A549 (cell line): ENCODE data around the gene FKTN.

Experiments
- CHD4 ChIP-seq: fragments of 200-600 bp; sonication (generic); IDR thresholded peaks from 2 replicates; pipeline ENCODE4 v1.6.1; 2016; ENCODE audit warnings: antibody characterized with exemption, mild to moderate bottlenecking, borderline replicate concordance
- KDM1A ChIP-seq: fragments of 200-600 bp; sonication (generic); IDR thresholded peaks from 2 replicates; pipeline ENCODE4 v1.6.1; 2016; ENCODE audit warnings: low read depth, mild to moderate bottlenecking
- KDM5A ChIP-seq: fragments of 200-600 bp; sonication (generic); IDR thresholded peaks from 2 replicates; pipeline ENCODE4 v1.6.1; 2016; ENCODE audit warnings: antibody characterized with exemption, mild to moderate bottlenecking
- MAFK ChIP-seq: fragments of 450-650 bp; IDR thresholded peaks from 2 replicates; pipeline ENCODE4 v1.6.1; 2014; ENCODE audit not compliant: partially characterized antibody
- NFE2L2 ChIP-seq: fragments of 150-350 bp; conservative IDR thresholded peaks from 2 replicates; pipeline ENCODE4 v1.6.1; 2014; ENCODE audit warnings: low read length
- NR3C1 ChIP-seq: fragments of >200 bp; sonication (Bioruptor Twin); formaldehyde crosslinking; IDR thresholded peaks from 3 replicates; pipeline ENCODE4 v1.6.1; 2017
- POLR2A ChIP-seq: IDR thresholded peaks from 2 replicates; pipeline ENCODE4 v1.6.1; 2012; ENCODE audit warnings: mild to moderate bottlenecking, low read length
- RCOR1 ChIP-seq: fragments of 150-350 bp; IDR thresholded peaks from 2 replicates; pipeline ENCODE4 v1.6.1; 2014; ENCODE audit warnings: antibody characterized with exemption, low read length, low read depth
- RFX5 ChIP-seq: fragments of 450-650 bp; IDR thresholded peaks from 2 replicates; pipeline ENCODE4 v1.7.1; 2014; ENCODE audit warnings: antibody characterized with exemption, mild to moderate bottlenecking, moderate library complexity
- TP53 ChIP-seq: fragments of 250-450 bp; sonication (Bioruptor Pico); IDR thresholded peaks from 2 replicates; pipeline ENCODE4 v1.5.0; 2021; ENCODE audit warnings: mild to moderate bottlenecking, moderate library complexity
- TF ChIP-seq, protein P1 (sequence below): fragments of >200 bp; sonication (Bioruptor Twin); formaldehyde crosslinking; IDR thresholded peaks from 3 replicates; pipeline ENCODE4 v1.5.1; 2016
- TF ChIP-seq, protein P2 (sequence below): IDR thresholded peaks from 2 replicates; pipeline ENCODE4 v1.6.1; 2012
- TF ChIP-seq, protein P3 (sequence below): fragments of 200-600 bp; sonication (generic); IDR thresholded peaks from 2 replicates; pipeline ENCODE4 v1.6.1; 2016; ENCODE audit warnings: antibody characterized with exemption, mild to moderate bottlenecking, moderate library complexity

DNA sequence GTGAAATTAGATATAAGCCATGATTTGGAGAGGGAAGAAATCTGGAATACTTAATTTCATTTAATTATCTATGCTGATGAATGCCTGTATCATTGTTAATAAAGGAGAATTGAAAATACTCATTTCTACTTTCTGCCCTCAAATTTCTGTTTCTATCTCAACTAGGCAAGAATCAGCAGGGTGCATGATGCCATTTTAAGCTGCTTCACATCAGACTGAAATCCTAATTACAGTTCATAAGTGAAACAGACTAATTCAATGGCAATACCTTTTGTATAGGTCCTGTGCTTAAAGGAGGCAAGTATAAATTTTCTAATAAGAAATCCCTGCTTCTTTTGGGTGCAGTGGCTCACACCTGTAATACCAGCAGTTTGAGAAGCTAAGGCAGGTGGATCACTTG is 82.0 kb downstream of the FKTN start:
- no peak for TF ChIP-seq CHD4
- no peak for TF ChIP-seq RFX5
- no peak for TF ChIP-seq POLR2A
- TF ChIP-seq, protein P1, sequence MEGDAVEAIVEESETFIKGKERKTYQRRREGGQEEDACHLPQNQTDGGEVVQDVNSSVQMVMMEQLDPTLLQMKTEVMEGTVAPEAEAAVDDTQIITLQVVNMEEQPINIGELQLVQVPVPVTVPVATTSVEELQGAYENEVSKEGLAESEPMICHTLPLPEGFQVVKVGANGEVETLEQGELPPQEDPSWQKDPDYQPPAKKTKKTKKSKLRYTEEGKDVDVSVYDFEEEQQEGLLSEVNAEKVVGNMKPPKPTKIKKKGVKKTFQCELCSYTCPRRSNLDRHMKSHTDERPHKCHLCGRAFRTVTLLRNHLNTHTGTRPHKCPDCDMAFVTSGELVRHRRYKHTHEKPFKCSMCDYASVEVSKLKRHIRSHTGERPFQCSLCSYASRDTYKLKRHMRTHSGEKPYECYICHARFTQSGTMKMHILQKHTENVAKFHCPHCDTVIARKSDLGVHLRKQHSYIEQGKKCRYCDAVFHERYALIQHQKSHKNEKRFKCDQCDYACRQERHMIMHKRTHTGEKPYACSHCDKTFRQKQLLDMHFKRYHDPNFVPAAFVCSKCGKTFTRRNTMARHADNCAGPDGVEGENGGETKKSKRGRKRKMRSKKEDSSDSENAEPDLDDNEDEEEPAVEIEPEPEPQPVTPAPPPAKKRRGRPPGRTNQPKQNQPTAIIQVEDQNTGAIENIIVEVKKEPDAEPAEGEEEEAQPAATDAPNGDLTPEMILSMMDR, result no peak
- TF ChIP-seq TP53 (CRISPR knock-in tag), result no peak
- TF ChIP-seq KDM5A, result no peak
- TF ChIP-seq, protein P2, sequence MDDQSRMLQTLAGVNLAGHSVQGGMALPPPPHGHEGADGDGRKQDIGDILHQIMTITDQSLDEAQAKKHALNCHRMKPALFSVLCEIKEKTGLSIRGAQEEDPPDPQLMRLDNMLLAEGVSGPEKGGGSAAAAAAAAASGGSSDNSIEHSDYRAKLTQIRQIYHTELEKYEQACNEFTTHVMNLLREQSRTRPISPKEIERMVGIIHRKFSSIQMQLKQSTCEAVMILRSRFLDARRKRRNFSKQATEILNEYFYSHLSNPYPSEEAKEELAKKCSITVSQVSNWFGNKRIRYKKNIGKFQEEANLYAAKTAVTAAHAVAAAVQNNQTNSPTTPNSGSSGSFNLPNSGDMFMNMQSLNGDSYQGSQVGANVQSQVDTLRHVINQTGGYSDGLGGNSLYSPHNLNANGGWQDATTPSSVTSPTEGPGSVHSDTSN, result no peak
- TF ChIP-seq, protein P3, sequence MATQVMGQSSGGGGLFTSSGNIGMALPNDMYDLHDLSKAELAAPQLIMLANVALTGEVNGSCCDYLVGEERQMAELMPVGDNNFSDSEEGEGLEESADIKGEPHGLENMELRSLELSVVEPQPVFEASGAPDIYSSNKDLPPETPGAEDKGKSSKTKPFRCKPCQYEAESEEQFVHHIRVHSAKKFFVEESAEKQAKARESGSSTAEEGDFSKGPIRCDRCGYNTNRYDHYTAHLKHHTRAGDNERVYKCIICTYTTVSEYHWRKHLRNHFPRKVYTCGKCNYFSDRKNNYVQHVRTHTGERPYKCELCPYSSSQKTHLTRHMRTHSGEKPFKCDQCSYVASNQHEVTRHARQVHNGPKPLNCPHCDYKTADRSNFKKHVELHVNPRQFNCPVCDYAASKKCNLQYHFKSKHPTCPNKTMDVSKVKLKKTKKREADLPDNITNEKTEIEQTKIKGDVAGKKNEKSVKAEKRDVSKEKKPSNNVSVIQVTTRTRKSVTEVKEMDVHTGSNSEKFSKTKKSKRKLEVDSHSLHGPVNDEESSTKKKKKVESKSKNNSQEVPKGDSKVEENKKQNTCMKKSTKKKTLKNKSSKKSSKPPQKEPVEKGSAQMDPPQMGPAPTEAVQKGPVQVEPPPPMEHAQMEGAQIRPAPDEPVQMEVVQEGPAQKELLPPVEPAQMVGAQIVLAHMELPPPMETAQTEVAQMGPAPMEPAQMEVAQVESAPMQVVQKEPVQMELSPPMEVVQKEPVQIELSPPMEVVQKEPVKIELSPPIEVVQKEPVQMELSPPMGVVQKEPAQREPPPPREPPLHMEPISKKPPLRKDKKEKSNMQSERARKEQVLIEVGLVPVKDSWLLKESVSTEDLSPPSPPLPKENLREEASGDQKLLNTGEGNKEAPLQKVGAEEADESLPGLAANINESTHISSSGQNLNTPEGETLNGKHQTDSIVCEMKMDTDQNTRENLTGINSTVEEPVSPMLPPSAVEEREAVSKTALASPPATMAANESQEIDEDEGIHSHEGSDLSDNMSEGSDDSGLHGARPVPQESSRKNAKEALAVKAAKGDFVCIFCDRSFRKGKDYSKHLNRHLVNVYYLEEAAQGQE, result no peak
- TF ChIP-seq NR3C1, result no peak
- no peak for TF ChIP-seq MAFK
- no peak for TF ChIP-seq NFE2L2
- TF ChIP-seq RCOR1, result no peak
- no peak for TF ChIP-seq KDM1A
